ENCODE results near the gene RIC8B. TPM values are rescaled to one million over a fixed set of nuclear protein-coding genes. Genes with fewer than 3 reads are reported as not detected.
"Not testable (repeated sequence)": the region's sequence is repeated elsewhere in the genome, so short reads cannot be mapped to it uniquely, and the experiment has no call there.

RIC8B gene
- total RNA-seq, 1 experiment from 2014 or later: 12.7 TPM

- DNase-seq (ENCODE audit: low read depth): no peak
Measured at GRCh38 chr12:106897981-106898901, 123.8 kb downstream of the RIC8B start.

- DNase-seq (ENCODE audit: low read depth): no peak
Measured at GRCh38 chr12:106900554-106900953, 126.1 kb downstream of the RIC8B start.

DNA sequence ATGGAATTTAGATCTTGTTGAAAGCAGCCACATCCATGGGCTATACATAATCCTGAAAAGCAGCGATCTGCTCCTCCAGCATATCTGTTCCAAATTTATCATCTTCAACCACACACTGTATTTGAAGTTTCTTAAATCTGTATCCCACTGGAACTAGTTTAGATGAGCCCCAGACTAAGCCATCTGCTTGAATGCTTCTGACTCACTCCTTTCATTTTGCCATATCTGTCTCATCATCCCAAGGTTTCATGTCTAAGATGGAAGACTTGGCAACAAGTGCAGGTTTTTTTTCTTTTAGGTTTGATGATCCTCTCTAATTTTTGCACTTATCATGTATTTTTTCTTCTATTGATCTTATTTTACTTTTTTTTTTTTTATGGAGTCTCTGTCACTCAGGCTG is 126.8 kb downstream of the RIC8B start:
- peak; percentile 27 for DNase-seq (ENCODE audit: low read depth)

DNA sequence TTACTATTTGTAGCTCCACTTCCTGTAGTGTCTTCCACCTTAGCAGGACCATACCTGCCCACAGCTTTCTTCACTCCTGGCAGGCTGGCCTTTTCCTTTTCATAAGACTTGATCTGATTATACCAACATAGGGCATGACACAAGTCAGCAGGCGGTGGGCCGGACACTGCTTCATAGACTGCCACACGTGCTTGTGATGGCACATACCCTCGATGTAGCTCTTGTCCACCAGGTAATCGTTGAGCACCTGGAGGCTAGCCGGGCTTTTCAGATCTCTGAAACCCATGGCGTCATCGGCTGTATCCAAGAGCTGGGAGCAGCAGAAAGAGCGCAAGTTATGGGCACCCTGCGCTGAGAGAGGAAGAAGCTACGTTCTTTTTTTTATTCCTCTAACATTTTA is 127.6 kb downstream of the RIC8B start:
- no peak for DNase-seq (ENCODE audit: low read depth)

GRCh38 chr12:106903241-106903945 is 128.9 kb downstream of the RIC8B start:
- peak; percentile 9 for DNase-seq (ENCODE audit: low read depth)

GRCh38 chr12:106906715-106907114 is 132.2 kb downstream of the RIC8B start:
- DNase-seq (ENCODE audit: low read depth): no peak

- DNase-seq (ENCODE audit: low read depth): no peak
Measured at GRCh38 chr12:106907411-106907810, 132.9 kb downstream of the RIC8B start.

DNA sequence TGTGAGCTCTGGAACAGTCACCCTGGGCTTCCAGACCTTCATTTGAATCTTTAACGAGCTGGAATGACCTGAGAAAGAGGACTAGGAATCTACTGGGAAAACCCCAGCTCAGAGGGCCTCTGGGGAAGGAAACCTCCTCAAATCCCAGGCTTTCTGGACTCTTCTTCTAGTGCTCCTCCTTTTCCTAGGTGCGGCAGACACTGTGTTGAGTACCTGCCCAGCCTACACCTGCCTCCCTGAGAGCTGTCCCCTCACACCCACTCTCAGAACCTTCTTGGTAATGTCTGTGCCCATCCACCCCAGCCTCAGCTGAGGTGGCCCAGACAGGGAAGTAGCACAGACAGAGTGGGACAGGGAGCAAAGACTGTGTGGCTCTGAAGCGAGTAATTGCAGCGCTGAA is 133.4 kb downstream of the RIC8B start:
- DNase-seq (ENCODE audit: low read depth): no peak

DNA sequence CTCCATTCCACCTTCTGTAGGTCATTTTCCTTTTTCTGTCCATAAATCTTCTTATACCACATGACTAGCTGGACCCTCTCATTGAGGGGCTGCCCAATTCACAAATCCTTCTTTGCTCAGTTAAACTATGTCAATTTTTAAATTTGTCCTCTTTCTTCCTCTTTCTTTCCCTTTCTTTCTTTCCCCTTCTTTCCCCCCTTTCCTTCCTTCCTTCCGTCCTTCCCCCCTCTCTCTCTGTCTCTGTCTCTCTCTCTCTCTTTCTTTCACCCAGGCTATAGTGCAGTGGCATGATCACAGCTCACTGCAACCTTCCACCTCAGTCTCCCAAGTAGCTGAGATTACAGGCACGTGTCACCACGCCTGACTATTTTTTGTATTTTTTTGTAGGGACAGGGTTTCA is 134.1 kb downstream of the RIC8B start:
- DNase-seq (ENCODE audit: low read depth): no peak

DNA sequence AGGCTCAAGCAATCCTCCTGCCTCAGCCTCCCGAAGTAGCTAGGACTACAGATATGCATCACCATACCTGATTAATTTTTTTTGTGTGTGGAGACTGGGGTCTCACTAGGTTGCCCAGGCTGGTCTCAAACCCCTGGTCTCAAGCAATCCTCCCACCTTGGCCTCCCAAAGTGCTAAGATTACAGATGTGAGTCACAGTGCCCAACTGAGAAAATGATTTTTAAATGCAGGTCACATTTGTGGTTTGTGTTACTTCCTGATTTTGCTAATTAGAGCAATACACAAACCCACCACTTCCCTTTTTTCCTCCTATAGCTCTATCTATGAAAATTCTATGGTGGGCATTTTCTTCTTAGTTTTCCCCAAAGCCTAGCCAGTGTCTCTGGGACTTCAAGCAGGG is 135.7 kb downstream of the RIC8B start:
- DNase-seq (ENCODE audit: low read depth): no peak

DNA sequence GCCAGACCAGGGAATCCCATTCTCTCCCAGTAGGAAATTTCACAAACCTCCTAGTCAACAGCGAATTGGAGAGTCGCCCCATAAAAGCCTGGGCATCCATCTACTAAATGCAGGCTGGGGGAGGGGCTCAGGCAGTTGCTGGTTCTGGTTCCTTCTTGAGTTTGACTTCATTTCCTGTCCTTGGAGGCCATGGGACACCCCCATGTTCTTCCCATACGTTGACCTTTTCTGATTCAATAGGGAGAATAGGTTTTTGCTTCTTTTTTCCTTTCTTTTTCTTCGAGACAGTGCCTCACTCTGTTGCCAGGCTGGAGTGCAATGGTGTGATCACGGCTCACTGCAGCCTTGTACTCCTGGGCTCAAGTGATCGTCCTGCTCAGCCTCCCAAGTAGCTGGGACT is 137.1 kb downstream of the RIC8B start:
- DNase-seq (ENCODE audit: low read depth): no peak

DNA sequence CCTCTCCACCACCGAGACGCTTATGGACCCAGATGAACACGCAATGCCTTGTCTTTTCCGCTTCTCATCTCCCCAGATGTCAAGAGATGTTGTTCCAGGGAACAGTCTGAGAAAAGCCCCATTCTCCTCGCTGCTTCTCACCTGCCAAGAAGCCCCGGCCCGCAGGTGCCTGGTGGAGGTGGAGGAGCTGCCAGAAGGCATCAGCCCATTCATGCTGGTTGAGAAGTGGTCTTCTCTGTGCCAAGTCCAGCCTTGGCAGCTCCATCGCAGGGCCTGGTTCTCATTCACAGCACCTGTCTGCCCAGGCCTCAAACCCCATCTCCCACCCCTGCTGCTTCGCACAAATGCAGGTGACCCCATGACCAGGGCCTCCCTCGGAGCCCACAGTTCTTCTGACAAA is 139.0 kb downstream of the RIC8B start:
- DNase-seq (ENCODE audit: low read depth): no peak

GRCh38 chr12:106914796-106915634 is 140.5 kb downstream of the RIC8B start:
- DNase-seq (ENCODE audit: low read depth): no peak

- DNase-seq (ENCODE audit: low read depth): no peak
Measured at GRCh38 chr12:106915635-106916026, 141.1 kb downstream of the RIC8B start.

- DNase-seq (ENCODE audit: low read depth): no peak
Measured at GRCh38 chr12:106917503-106917902, 143.0 kb downstream of the RIC8B start.

- DNase-seq (ENCODE audit: low read depth): no peak
Measured at GRCh38 chr12:106918746-106919145, 144.3 kb downstream of the RIC8B start.

- peak; percentile 21 for DNase-seq (ENCODE audit: low read depth)
Measured at GRCh38 chr12:106919910-106920544, 145.5 kb downstream of the RIC8B start.

DNA sequence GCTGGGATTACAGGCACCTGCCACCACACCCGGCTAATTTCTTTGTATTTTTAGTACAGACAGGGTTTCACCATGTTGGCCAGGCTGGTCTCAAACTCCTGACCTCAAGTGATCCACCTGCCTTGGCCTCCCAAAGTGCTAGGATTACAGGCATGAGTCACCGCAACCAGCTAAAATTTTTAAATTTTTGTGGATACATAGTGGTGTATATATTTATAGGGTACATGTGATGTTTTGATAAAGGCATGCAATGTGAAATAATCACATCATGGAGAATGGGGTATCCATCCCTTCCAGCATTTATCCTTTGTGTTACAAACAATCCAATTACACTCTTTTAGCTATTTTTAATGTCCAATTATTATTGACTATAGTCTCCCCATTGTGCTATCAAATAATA is 147.5 kb downstream of the RIC8B start:
- DNase-seq (ENCODE audit: low read depth): not testable (repeated sequence)

DNA sequence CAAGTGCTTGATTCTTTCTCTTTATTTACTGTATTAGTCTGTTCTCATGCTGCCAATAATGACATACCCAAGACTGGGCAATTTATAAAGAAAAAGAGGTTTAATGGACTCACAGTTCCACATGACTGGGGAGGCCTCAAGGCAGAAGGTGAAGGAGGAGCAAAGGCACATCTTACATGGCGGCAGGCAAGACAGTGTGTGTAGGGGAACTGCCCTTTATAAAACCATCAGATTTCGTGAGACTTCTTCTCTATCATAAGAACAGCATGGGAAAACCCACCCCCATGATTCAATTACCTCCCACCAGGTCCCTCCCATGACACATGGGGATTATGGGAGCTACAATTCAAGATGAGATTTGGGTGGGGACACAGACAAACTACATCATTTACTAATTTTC is 149.1 kb downstream of the RIC8B start:
- not testable (repeated sequence) for DNase-seq (ENCODE audit: low read depth)

DNA sequence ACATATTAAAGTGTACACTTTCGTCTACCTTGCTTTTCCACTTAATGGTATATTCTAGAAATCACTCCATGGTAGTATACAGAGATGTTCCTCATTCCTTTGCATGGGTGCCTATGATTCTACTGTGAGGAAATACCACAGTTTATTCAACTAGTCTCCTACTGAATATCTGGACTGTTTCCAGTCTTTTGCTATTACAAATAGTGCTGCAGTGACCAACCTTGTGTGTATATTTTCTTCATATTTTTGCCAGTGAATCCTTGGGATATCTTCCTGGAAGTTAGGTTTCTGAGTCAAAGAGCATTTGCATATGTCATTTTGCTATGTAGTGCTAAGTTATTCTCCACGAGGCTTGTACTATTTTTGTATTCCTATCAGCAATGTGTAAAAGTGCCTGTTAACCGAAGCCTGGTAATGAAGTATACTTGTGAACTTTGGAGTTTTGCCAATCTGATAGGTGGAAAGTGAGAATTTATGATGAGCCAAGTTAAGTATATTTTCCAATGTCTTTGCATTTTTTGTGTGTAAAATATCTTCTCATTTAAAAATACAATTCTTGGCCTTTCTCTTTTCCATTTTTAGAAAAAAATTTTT is 149.9 kb downstream of the RIC8B start:
- DNase-seq (ENCODE audit: low read depth): no peak

DNA sequence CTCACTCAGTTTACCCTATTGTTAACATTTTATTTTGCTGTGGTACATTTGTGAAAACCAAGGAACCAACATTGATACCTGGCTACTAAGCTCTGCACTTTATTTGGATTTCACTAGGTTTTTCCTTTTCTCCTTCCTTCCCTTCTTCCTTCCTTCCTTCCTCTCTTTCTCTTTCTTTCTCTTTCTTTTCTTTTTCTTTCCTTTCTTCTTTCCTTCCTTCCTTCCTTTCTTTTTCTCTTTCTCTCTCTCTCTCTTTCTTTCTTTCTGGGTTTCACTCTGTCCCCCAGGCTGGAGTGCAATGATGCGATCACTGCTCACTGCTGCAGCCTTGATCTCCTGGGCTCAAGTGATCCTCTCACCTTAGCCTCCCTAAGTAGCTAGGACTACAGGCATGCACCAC is 152.2 kb downstream of the RIC8B start:
- no peak for DNase-seq (ENCODE audit: low read depth)

Measured in HT1080 (cell line).